T-cell (primary cell): ENCODE results near the gene DNM1L. TPM values are rescaled to one million over a fixed set of nuclear protein-coding genes. Genes with fewer than 3 reads are reported as not detected.

ENCODE experiments used
- ATAC-seq, 4 experiments: fragments of 200-7000 bp in 3 of 4; fragments of 150-1000 bp in 1 of 4; cut with Tn5 transposase; replicated peaks in 1 of 4; 1 replicate in 3 of 4; 2 replicates in 1 of 4; pipeline ENCODE4 v1.10.0; 2021; ENCODE audit warnings: moderate library complexity in 3 of 4, mild to moderate bottlenecking in 2 of 4, moderate number of reproducible peaks in 1 of 4
- CTCF ChIA-PET, 2 donors: fragments of 300-600 bp; sonication (Branson Sonifier 250); formaldehyde crosslinking; loops; one replicate each; lab custom pipeline; 2022; ENCODE audit warnings: antibody characterized with exemption in 2 of 2; lab: Charles Lee
- POLR2A ChIA-PET, 2 donors: fragments of 300-600 bp; sonication (Branson Sonifier 250); formaldehyde crosslinking; loops; one replicate each; lab custom pipeline; 2022; ENCODE audit warnings: antibody characterized with exemption in 2 of 2; lab: Charles Lee
- DNase-seq, 35 experiments: peaks; one replicate each; pipeline versions ENCODE4 v3.0.0 to v3.0.0-alpha.2; 2013 to 2023
- H3K27ac ChIP-seq: one replicate; pipeline ENCODE4 v1.5.1; 2013; ENCODE audit warnings: low read length
- H3K27me3 ChIP-seq, 2 experiments: replicated peaks in 1 of 2; 1 replicate in 1 of 2; 2 replicates in 1 of 2; pipeline versions ENCODE4 v1.6.1 to v1.7.0; 2013; ENCODE audit warnings: low read length in 1 of 2, mixed read lengths in 1 of 2; ENCODE audit not compliant: control insufficient read depth in 2 of 2, insufficient read depth in 2 of 2; ENCODE audit errors: extremely low read depth in 1 of 2
- H3K36me3 ChIP-seq, 2 donors: 1 replicate in 1 of 2; 2 replicates in 1 of 2; pipeline versions ENCODE4 v1.6.1 to v1.7.0; 2013; ENCODE audit warnings: low read length in 1 of 2; ENCODE audit not compliant: control insufficient read depth in 2 of 2, insufficient read depth in 1 of 2; ENCODE audit errors: extremely low read depth in 1 of 2
- H3K4me1 ChIP-seq, 2 experiments: 1 replicate in 1 of 2; 2 replicates in 1 of 2; pipeline versions ENCODE4 v1.6.1 to v1.7.0; 2013; ENCODE audit warnings: low read length in 2 of 2, mixed read lengths in 1 of 2; ENCODE audit not compliant: insufficient read depth in 2 of 2, control insufficient read depth in 1 of 2; ENCODE audit errors: extremely low read depth in 1 of 2
- H3K4me3 ChIP-seq, 2 donors: 1 replicate in 1 of 2; 2 replicates in 1 of 2; pipeline versions ENCODE4 v1.5.1 to v1.7.0; 2013; ENCODE audit warnings: mild to moderate bottlenecking in 2 of 2, low read length in 1 of 2, moderate library complexity in 1 of 2; ENCODE audit not compliant: control insufficient read depth in 1 of 2; ENCODE audit errors: extremely low read depth in 1 of 2
- H3K9me3 ChIP-seq: 2 replicates; pipeline ENCODE4 v1.7.0; 2013
- H3K27ac Mint-ChIP-seq, 2 donors: one replicate each; pipeline ENCODE4 v1.8.0; 2020 to 2021; ENCODE audit warnings: mild to moderate bottlenecking in 2 of 2, mixed read lengths in 2 of 2
- H3K27me3 Mint-ChIP-seq, 2 donors: one replicate each; pipeline ENCODE4 v1.8.0; 2021 to 2022; ENCODE audit warnings: mixed read lengths in 2 of 2
- H3K36me3 Mint-ChIP-seq: one replicate; pipeline ENCODE4 v1.8.0; 2021; ENCODE audit warnings: mixed read lengths
- H3K4me1 Mint-ChIP-seq, 3 donors: one replicate each; pipeline ENCODE4 v1.8.0; 2020 to 2022; ENCODE audit warnings: mixed read lengths in 3 of 3, mild to moderate bottlenecking in 1 of 3
- H3K4me3 Mint-ChIP-seq, 3 donors: one replicate each; pipeline ENCODE4 v1.8.0; 2020 to 2022; ENCODE audit warnings: mild to moderate bottlenecking in 3 of 3, mixed read lengths in 3 of 3, moderate library complexity in 3 of 3
- H3K9me3 Mint-ChIP-seq, 3 donors: one replicate each; pipeline ENCODE4 v1.8.0; 2020 to 2022; ENCODE audit warnings: mixed read lengths in 3 of 3
- WGBS: methylation state at CpG from one replicate; pipeline ENCODE4 v1.1.5; 2013; ENCODE audit warnings: missing lambda C conversion rate; ENCODE audit not compliant: insufficient coverage; 5-methylcytosine and 5-hydroxymethylcytosine counted together
- total RNA-seq, 35 experiments: library from RNA in 6 of 35; stranded (reverse) in 6 of 35; fragments of 120-200 nt in 1 of 35; gene quantifications; one replicate each; pipeline versions ENCODE4 v1.2.1 to v1.2.4 and lab custom pipeline; 2013 to 2026

The DNM1L gene
- total RNA-seq, 5 donors from 2014 or later (not counting 1 experiment from before 2014, with no cell fraction given) = 44.4 to 65.9 (median 48.3) TPM

DNA sequence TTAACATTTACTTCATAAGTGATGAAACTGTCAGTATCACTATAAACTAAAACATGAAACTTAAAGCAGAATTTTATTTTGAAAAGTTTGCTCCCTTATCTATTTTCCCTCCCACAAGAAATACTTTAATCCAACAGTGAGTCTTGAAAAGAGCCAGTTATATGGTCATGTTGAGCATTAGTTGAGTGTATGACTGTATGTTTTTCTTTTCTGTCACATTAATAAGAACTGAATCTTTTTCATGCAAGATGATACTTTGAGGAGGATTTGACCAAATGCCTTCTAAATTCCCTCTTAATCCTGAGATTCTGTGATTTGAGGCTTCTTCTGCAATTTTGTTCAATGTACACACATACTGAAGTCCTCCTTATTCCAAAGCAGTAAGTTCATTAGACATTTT, 110.3 kb downstream of the DNM1L start:
- ATAC-seq (no peak), DNase-seq (no peak)
- no peaks in the 10 kb centered on the region for H3K9me3 Mint-ChIP-seq
- no peaks in the 10 kb centered on the region for H3K4me1 ChIP-seq
- no peak overlapping the region for H3K27ac ChIP-seq
- no peaks in the 10 kb centered on the region for H3K9me3 ChIP-seq
- H3K4me3 Mint-ChIP-seq = no peak overlapping the region
- H3K4me1 Mint-ChIP-seq = no peaks in the 10 kb centered on the region
- H3K27ac Mint-ChIP-seq = no peak overlapping the region
- no peaks in the 10 kb centered on the region for H3K36me3 Mint-ChIP-seq
- no peaks in the 10 kb centered on the region for H3K36me3 ChIP-seq
- ChIA-PET POLR2A (no interaction called here), CTCF (interaction anchor here in 1 of 2 donors (0.6 kb wide), 1 partner anchor 1514 kb away, joined by 6 read pairs; no protein-coding TSS in a partner anchor)
- peaks cover 8 to 14% of the 10 kb centered on the region in 2 donors for H3K27me3 Mint-ChIP-seq
- H3K4me3 ChIP-seq = no peak overlapping the region
- H3K27me3 ChIP-seq = peaks cover 0 to 8% of the 10 kb centered on the region in 2 experiments

DNA sequence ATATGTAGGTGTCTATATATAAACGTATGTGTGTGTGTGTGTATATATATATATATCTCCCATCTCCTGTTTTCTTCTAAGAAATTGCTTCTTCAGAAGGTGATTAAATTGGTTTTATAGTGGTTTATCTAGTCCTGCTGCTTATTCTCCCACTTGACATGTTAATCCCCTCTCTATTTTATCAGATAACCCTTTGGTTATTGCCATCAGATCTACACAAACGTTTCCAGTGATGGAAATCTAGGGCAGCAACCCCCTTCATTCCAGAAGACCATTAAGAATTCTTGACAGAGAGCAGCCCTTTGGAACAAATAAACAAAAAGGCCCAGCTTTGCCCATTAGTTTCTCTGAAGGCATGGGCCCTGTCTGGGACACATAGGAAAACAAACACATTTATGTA, 110.8 kb downstream of the DNM1L start:
- H3K27me3 Mint-ChIP-seq = peaks cover 8 to 14% of the 10 kb centered on the region in 2 donors

DNA sequence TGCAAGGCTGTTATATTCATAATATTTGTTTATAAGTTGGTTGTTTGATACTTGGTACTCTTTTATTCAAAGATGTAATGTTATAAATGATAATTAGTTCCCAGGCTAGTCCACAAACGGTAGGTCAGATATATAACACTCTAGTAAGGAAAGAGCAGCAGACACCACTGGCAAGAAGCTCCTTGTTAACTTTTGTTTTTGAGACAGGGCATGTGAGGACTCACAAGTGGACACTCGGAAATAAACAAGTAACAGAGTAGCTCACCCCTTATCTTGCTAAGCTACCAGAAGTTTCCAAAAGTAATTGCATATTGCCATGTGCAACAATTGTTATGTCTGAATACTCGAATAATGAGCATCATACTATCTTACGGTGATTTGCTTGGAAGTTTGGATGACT, 115.2 kb downstream of the DNM1L start:
- no peak for DNase-seq
- Histone ChIP-seq H3K27me3 (peaks cover 0 to 9% of the 10 kb centered on the region in 2 experiments), H3K27ac (no peak overlapping the region), H3K9me3 (no peaks in the 10 kb centered on the region), H3K36me3 (no peaks in the 10 kb centered on the region), H3K4me1 (no peaks in the 10 kb centered on the region), H3K4me3 (no peak overlapping the region)
- Mint-ChIP-seq H3K27me3 (peaks cover 7 to 13% of the 10 kb centered on the region in 2 donors), H3K36me3 (no peaks in the 10 kb centered on the region), H3K9me3 (no peaks in the 10 kb centered on the region), H3K4me3 (no peak overlapping the region), H3K27ac (no peak overlapping the region), H3K4me1 (no peaks in the 10 kb centered on the region)
- ChIA-PET POLR2A (no interaction called here), CTCF (no interaction called here)
- 100% methylated on average over 1 of the region's 4 CpGs for WGBS
- ATAC-seq = no peak

More for the DNA sequence above, 110.8 kb downstream of the DNM1L start:
- Mint-ChIP-seq H3K27ac (no peak overlapping the region), H3K36me3 (no peaks in the 10 kb centered on the region), H3K9me3 (no peaks in the 10 kb centered on the region), H3K4me1 (no peaks in the 10 kb centered on the region), H3K4me3 (no peak overlapping the region)
- no peak overlapping the region for H3K4me3 ChIP-seq
- H3K36me3 ChIP-seq = no peaks in the 10 kb centered on the region
- ChIA-PET POLR2A (no interaction called here), CTCF (no interaction called here)
- H3K27ac ChIP-seq = no peak overlapping the region
- H3K27me3 ChIP-seq = peaks cover 0 to 5% of the 10 kb centered on the region in 2 experiments
- H3K4me1 ChIP-seq = no peaks in the 10 kb centered on the region
- 50% methylated on average over 1 of the region's 2 CpGs for WGBS
- DNase-seq (no peak), ATAC-seq (no peak)
- no peaks in the 10 kb centered on the region for H3K9me3 ChIP-seq

Other genes starting within 250 kb of the DNM1L start
- 10 to 100 TPM; 14.8 to 20.4 (median 18.0) TPM for gene YARS2, start 76.6 kb downstream of the DNM1L start, total RNA-seq
- gene PKP2, start 217.5 kb downstream of the DNM1L start, total RNA-seq = 1 to 10 TPM in 1 of 5 donors, under 1 TPM in 4; 0.45 to 1.3 (median 0.93) TPM